Fibroblast of villous mesenchyme (primary cell): Measurements from ENCODE around the gene LDB2. TPM values are rescaled to one million over a fixed set of nuclear protein-coding genes. Genes with fewer than 3 reads are reported as not detected.
A peak's percentile ranks its signal among the peaks of the same experiment; 100 is the strongest.

ENCODE experiments used
- DNase-seq: peaks from one replicate; pipeline ENCODE4 v3.0.0-alpha.2; 2010; ENCODE audit warnings: low read depth
- H3K4me3 ChIP-seq: 2 replicates; pipeline ENCODE4 v1.5.1; 2011; ENCODE audit warnings: low read depth, mild to moderate bottlenecking, low read length
- CTCF ChIP-seq: IDR thresholded peaks from 2 replicates; pipeline ENCODE4 v1.5.1; 2012; ENCODE audit warnings: low read depth, mild to moderate bottlenecking, low read length; ENCODE audit not compliant: insufficient read depth
- total RNA-seq: library from RNA; depleted of rRNA; stranded (reverse); fragments of >200 nt; gene quantifications from 2 replicates; pipeline ENCODE4 v1.2.3, GENCODE V29; 2012

Gene LDB2
- total RNA-seq, 1 donor = 19.9 TPM

DNA sequence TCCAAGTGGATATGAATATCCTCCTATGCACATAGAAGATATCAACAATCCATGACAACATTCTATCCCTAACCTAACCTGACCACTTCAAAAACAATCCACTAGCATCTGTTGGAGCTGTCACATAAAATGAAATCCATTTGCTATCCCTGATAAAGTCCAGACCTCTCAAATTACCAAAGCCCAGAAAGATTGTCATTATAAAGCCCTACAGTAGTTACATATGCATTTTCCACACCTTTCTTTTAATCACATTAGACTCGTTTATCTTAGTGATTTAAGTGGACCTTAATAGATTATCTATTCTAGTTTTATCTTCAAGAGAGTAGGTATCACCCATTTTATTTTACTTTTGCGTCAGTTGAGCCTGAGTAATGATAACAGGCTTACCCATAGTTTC is 30.6 kb downstream of the LDB2 start:
- no peak for DNase-seq
- no peak for TF ChIP-seq CTCF
- no peak overlapping the region for H3K4me3 ChIP-seq

- H3K4me3 ChIP-seq = no peak overlapping the region
- no peak for TF ChIP-seq CTCF
- no peak for DNase-seq
These were observed 31.5 kb downstream of the LDB2 start for GRCh38 chr4:16866974-16867373.

- no peak overlapping the region for H3K4me3 ChIP-seq
- DNase-seq = no peak
- no peak for TF ChIP-seq CTCF
These were observed 32.6 kb downstream of the LDB2 start for GRCh38 chr4:16865897-16866283.

DNA sequence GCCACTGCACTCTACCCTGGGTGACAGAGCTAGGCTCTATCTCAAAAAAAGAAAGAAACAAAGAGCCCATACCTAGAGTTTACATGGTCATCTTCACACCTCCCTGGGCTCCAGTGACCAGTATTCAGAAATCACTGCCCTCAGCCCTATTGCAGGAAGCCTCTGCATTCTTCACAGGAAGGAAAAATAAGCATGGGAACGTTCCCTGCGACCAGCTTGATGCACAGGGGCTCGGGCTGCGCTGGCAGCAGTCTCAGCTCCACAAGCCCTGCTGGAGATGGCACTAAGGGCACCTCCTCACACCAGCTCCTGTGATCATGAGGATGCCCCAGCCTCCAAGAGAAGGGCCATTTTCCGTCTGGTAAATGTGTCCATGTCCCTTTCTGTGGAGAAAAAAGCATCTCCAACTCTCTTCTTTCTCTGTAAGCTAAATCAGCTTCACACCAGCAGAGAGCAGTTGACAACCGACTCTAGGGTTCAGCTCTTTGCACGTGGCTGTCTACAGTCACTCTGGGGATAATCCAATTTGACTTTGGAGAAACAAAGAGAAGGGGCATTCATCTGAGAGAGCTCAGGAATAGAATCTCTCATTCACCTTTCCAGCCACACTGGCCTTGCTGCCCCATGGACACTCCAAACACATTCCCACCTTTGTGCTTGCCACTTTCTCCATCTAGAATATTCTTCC is 33.1 kb downstream of the LDB2 start:
- TF ChIP-seq CTCF = no peak
- DNase-seq = no peak

DNA sequence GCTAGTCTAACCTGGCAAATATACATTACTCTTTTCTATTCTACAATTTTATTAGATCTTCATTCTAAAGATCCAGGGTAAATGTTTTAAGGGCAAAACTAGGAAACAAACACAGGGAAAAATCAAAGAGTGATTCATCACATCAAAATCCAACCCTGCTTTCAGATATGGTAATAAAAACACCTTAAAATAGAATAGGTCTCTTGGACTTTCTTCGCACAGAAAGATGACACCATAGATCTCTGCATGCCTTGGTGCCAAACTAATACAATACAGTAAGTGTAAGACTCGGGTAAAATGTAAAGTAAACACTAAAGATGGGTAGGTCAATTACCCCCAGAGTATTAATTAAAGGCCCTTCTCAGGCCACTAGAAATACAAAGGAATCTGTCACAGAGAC is 34.2 kb downstream of the LDB2 start:
- H3K4me3 ChIP-seq = no peak overlapping the region

More for the DNA sequence above, 33.1 kb downstream of the LDB2 start:
- H3K4me3 ChIP-seq = no peak overlapping the region

GRCh38 chr4:16862697-16863096 is 35.7 kb downstream of the LDB2 start:
- DNase-seq = no peak
- TF ChIP-seq CTCF = no peak
- H3K4me3 ChIP-seq = no peak overlapping the region

More for the DNA sequence above, 34.2 kb downstream of the LDB2 start:
- no peak for TF ChIP-seq CTCF
- no peak for DNase-seq

- H3K4me3 ChIP-seq = no peak overlapping the region
- no peak for TF ChIP-seq CTCF
- peak; percentile 39 for DNase-seq
These were observed 37.9 kb downstream of the LDB2 start for GRCh38 chr4:16860516-16860915.
